Natural killer cell (primary cell): ENCODE results near the gene GOLGA8R. TPM values are rescaled to one million over a fixed set of nuclear protein-coding genes. Genes with fewer than 3 reads are reported as not detected.
"Not testable (repeated sequence)": the region's sequence is repeated elsewhere in the genome, so short reads cannot be mapped to it uniquely, and the experiment has no call there.

ENCODE experiments used
- ATAC-seq, 3 donors: fragments of 150-1000 bp in 2 of 3; fragments of 200-7000 bp in 1 of 3; cut with Tn5 transposase; 1 replicate in 1 of 3; 2 replicates in 2 of 3; pipeline ENCODE4 v1.10.0; 2021; ENCODE audit warnings: mild to moderate bottlenecking in 2 of 3, moderate library complexity in 2 of 3
- DNase-seq, 2 donors: peaks; one replicate each; pipeline versions ENCODE4 v3.0.0 to v3.0.0-alpha.2; 2013 to 2021; ENCODE audit warnings: mixed read lengths in 1 of 2
- H3K27ac ChIP-seq: one replicate; pipeline ENCODE4 v1.5.1; 2013; ENCODE audit warnings: mild to moderate bottlenecking, low read length
- H3K27me3 ChIP-seq: one replicate; pipeline ENCODE4 v1.6.1; 2013; ENCODE audit warnings: low read length; ENCODE audit not compliant: control insufficient read depth, insufficient read depth
- H3K36me3 ChIP-seq: one replicate; pipeline ENCODE4 v1.6.1; 2013; ENCODE audit warnings: low read length; ENCODE audit not compliant: control insufficient read depth, insufficient read depth
- H3K4me1 ChIP-seq: one replicate; pipeline ENCODE4 v1.6.1; 2013; ENCODE audit warnings: low read length; ENCODE audit not compliant: control insufficient read depth, insufficient read depth
- H3K4me3 ChIP-seq: one replicate; pipeline ENCODE4 v1.5.1; 2013; ENCODE audit warnings: low read length
- H3K9me3 ChIP-seq: one replicate; pipeline ENCODE4 v1.6.1; 2013; ENCODE audit warnings: low read length; ENCODE audit not compliant: control insufficient read depth, insufficient read depth
- H3K27ac Mint-ChIP-seq, 2 donors: one replicate each; pipeline ENCODE4 v1.8.0; 2022; ENCODE audit warnings: mild to moderate bottlenecking in 2 of 2, mixed read lengths in 2 of 2, moderate library complexity in 1 of 2
- H3K27me3 Mint-ChIP-seq, 2 donors: one replicate each; pipeline ENCODE4 v1.8.0; 2022; ENCODE audit warnings: low read depth in 2 of 2, mixed read lengths in 2 of 2
- H3K36me3 Mint-ChIP-seq: one replicate; pipeline ENCODE4 v1.8.0; 2022; ENCODE audit warnings: mixed read lengths
- H3K4me1 Mint-ChIP-seq, 2 donors: one replicate each; pipeline ENCODE4 v1.8.0; 2022; ENCODE audit warnings: mixed read lengths in 2 of 2
- H3K4me3 Mint-ChIP-seq: one replicate; pipeline ENCODE4 v1.8.0; 2022; ENCODE audit warnings: mild to moderate bottlenecking, moderate library complexity, mixed read lengths
- H3K9me3 Mint-ChIP-seq, 2 donors: one replicate each; pipeline ENCODE4 v1.8.0; 2022; ENCODE audit warnings: mixed read lengths in 2 of 2
- WGBS: methylation state at CpG from one replicate; pipeline ENCODE4 v1.1.7; 2013; ENCODE audit warnings: missing lambda C conversion rate; ENCODE audit not compliant: insufficient coverage; 5-methylcytosine and 5-hydroxymethylcytosine counted together
- intact Hi-C: fragments of 100-400 bp; cut with micrococcal nuclease; formaldehyde crosslinking; loops from one replicate; pipeline ENCODE4 v1.14.2; 2022
- total RNA-seq, 4 donors: library from RNA; stranded (reverse); fragments of 120-200 nt in 1 of 4; gene quantifications; one replicate each; pipeline versions ENCODE4 v1.2.3 to v1.2.4, GENCODE V29; 2013 to 2022

Gene GOLGA8R, protein sequence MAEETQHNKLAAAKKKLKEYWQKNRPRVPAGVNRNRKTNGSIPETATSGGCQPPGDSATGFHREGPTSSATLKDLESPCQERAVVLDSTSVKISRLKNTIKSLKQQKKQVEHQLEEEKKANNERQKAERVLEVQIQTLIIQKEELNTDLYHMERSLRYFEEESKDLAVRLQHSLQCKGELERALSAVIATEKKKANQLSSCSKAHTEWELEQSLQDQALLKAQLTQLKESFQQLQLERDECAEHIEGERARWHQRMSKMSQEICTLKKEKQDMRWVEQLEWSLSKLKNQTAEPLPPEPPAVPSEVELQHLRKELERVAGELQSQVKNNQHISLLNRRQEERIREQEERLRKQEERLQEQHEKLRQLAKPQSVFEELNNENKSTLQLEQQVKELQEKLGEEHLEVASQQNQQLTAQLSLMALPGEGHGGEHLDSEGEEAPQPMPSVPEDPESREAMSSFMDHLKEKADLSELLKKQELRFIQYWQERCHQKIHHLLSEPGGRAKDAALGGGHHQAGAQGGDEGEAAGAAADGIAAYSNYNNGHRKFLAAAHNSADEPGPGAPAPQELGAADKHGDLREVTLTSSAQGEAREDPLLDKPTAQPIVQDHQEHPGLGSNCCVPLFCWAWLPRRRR
- 100 to 1,000 TPM in 1 of 3 donors, 10 to 100 TPM in 2; 40.0 to 126 (median 42.7) TPM for total RNA-seq
- 38.3 TPM for total RNA-seq (2013)

DNA sequence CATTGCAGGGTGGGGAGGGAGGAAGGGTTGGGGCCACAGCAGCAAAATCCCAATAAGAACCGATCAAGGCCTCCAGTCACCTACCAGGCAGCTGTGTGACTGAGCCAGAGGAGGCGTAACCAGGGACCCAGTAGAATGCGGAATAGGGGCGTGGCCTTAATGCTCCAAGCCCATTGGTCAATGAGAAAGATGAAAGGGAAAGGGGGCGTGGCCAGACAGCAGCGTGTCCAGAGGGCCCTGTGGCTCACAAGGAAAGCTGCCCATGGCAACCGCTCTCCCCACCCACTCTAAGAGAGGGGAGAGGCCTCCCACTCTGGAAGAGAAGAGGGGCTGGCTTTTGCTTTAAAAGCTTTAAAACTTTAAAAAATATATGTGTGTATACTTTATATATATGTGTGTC is at the start of gene GOLGA8R:
TSS of gene GOLGA8R (minus strand) at position 101 of the 400 bp plus-strand sequence. CDS start at position 3, 98 bp downstream.
- no CpG with 5 or more reads among the region's 7 CpGs for WGBS
- H3K9me3 Mint-ChIP-seq: not testable (repeated sequence)

GRCh38 chr15:30463849-30464248 is 49.8 kb upstream of the GOLGA8R start:
- ATAC-seq, H3K27me3 ChIP-seq, H3K27ac Mint-ChIP-seq, H3K9me3 ChIP-seq, H3K4me3 Mint-ChIP-seq, H3K27me3 Mint-ChIP-seq, H3K4me1 ChIP-seq, H3K4me3 ChIP-seq, DNase-seq, intact Hi-C loops, H3K36me3 ChIP-seq, H3K36me3 Mint-ChIP-seq, H3K9me3 Mint-ChIP-seq, H3K4me1 Mint-ChIP-seq, H3K27ac ChIP-seq: not testable (repeated sequence)
- WGBS: no CpG with 5 or more reads among the region's 1 CpG

More for the DNA sequence above, at the start of gene GOLGA8R:
- H3K4me1 ChIP-seq, intact Hi-C loops, H3K4me3 Mint-ChIP-seq, H3K4me1 Mint-ChIP-seq, H3K36me3 ChIP-seq, H3K36me3 Mint-ChIP-seq, H3K27ac ChIP-seq, H3K4me3 ChIP-seq, H3K9me3 ChIP-seq, H3K27me3 Mint-ChIP-seq, DNase-seq, H3K27me3 ChIP-seq, H3K27ac Mint-ChIP-seq, ATAC-seq: not testable (repeated sequence)

- H3K9me3 Mint-ChIP-seq, H3K27ac ChIP-seq, H3K4me3 ChIP-seq, DNase-seq, H3K9me3 ChIP-seq, intact Hi-C loops, H3K27me3 Mint-ChIP-seq, H3K36me3 Mint-ChIP-seq, H3K27ac Mint-ChIP-seq, H3K36me3 ChIP-seq, H3K27me3 ChIP-seq, H3K4me1 Mint-ChIP-seq, H3K4me3 Mint-ChIP-seq, H3K4me1 ChIP-seq, ATAC-seq: not testable (repeated sequence)
- WGBS: no CpG with 5 or more reads among the region's 9 CpGs
Observed at GRCh38 chr15:30462176-30462575, 48.1 kb upstream of the GOLGA8R start.

DNA sequence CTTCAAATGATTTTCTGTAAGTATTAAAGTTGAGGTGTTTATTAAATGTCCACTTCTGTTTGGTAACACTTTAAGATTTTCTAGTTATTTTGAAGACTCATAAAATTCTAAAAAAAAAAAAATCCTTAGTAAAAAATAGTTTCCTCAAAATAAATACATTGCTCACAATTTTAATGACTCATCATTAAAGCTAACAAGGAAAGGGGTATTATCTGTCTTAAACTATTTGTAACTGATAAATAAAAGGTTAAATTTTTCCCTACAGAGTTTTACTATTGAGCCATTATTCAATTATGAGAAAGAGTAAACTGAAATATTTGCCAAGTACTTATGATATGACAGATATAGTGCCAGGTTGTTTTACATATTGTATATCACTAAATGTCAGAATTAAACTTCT is 38.6 kb upstream of the GOLGA8R start:
- H3K27ac ChIP-seq, H3K9me3 ChIP-seq, H3K27me3 Mint-ChIP-seq, H3K4me1 ChIP-seq, H3K27ac Mint-ChIP-seq, H3K36me3 ChIP-seq, ATAC-seq, H3K4me3 Mint-ChIP-seq, H3K36me3 Mint-ChIP-seq, H3K4me1 Mint-ChIP-seq, intact Hi-C loops, H3K4me3 ChIP-seq, H3K9me3 Mint-ChIP-seq, H3K27me3 ChIP-seq, DNase-seq: not testable (repeated sequence)

GRCh38 chr15:30438348-30438747 is 24.3 kb upstream of the GOLGA8R start:
- no CpG with 5 or more reads among the region's 3 CpGs for WGBS
- H3K36me3 ChIP-seq, H3K4me1 ChIP-seq, H3K27me3 ChIP-seq, H3K27ac Mint-ChIP-seq, H3K9me3 ChIP-seq, H3K27ac ChIP-seq, H3K9me3 Mint-ChIP-seq, H3K4me1 Mint-ChIP-seq, ATAC-seq, H3K4me3 ChIP-seq, DNase-seq, H3K36me3 Mint-ChIP-seq, H3K27me3 Mint-ChIP-seq, intact Hi-C loops, H3K4me3 Mint-ChIP-seq: not testable (repeated sequence)

DNA sequence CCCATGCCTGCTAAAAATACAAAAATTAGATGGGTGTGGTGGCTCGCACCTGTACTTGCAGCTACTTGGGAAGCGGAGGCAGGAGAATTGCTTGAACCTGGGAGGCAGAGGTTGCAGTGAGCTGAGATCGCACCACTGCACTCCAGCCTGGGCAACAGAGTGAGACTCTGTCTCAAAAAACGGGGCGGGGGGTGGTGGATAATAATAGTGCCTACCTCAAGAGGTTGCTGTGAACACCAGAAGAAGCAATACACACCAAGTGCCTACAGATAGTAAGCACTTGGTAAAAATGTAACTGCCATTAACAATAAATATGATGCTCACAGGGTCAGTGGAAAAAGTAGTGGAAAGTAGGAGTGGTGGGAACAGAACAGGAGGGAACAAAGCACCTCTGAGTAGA is 21.8 kb upstream of the GOLGA8R start:
- H3K36me3 ChIP-seq: not testable (repeated sequence)

DNA sequence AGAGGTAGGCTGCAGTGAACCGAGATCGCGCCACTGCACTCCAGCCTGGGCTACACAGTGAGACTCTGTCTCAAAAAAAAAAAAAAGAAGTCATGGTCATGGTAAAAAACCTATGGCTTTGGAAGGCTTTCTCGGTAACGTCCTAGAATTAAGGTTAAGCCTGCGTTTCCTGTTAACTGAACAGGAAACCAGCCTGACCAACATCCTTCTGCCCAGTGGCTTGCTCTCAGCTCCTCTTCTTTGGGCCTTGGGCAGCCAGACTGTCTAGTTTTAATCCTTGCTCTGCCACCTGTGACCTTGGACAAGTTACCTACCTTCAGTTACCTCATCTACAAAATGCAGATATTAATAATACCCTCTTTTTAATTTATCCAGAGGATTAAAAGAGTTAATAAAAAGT is 6.7 kb upstream of the GOLGA8R start:
- H3K36me3 Mint-ChIP-seq, H3K4me3 ChIP-seq, H3K27me3 Mint-ChIP-seq, H3K9me3 ChIP-seq, intact Hi-C loops, H3K27me3 ChIP-seq, H3K27ac Mint-ChIP-seq, DNase-seq, H3K4me1 Mint-ChIP-seq, H3K9me3 Mint-ChIP-seq, ATAC-seq, H3K4me1 ChIP-seq, H3K36me3 ChIP-seq: not testable (repeated sequence)
- peak overlapping the region; percentile 35 for H3K27ac ChIP-seq
- H3K4me3 Mint-ChIP-seq: peak overlapping the region; percentile 28
- WGBS: 16% methylated on average over 4 of the region's 6 CpGs

More for the DNA sequence above, 21.8 kb upstream of the GOLGA8R start:
- H3K4me3 ChIP-seq, H3K27ac Mint-ChIP-seq, H3K27me3 ChIP-seq, H3K4me1 ChIP-seq, H3K9me3 ChIP-seq, H3K36me3 Mint-ChIP-seq, ATAC-seq, intact Hi-C loops, H3K4me1 Mint-ChIP-seq, H3K9me3 Mint-ChIP-seq, H3K27me3 Mint-ChIP-seq, DNase-seq, H3K4me3 Mint-ChIP-seq, H3K27ac ChIP-seq: not testable (repeated sequence)
- 93% methylated on average over 3 of the region's 5 CpGs for WGBS

DNA sequence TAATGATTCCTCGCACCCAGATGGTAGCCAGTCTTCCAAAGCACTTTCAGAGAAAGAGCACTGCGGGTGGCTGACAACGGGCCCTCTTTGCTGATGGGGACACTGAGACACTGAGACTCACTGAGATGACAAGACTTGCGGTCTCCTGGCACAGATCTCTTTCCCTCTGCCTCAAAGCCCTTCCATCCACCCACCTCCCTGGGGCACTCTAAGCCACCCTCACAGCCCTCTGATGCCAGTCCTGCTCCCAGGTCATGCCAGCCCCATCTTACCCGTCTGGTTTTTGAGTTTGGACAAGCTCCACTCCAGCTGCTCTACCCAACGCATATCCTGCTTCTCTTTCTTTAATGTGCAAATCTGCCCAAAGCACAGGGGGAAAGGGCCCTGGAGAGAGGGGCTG is 6.4 kb downstream of the GOLGA8R start:
- H3K9me3 Mint-ChIP-seq, ATAC-seq, H3K27me3 ChIP-seq, H3K27ac ChIP-seq, H3K27me3 Mint-ChIP-seq, H3K9me3 ChIP-seq, H3K4me1 ChIP-seq, intact Hi-C loops, H3K4me3 Mint-ChIP-seq, H3K27ac Mint-ChIP-seq, H3K36me3 Mint-ChIP-seq, H3K4me1 Mint-ChIP-seq, DNase-seq, H3K36me3 ChIP-seq, H3K4me3 ChIP-seq: not testable (repeated sequence)
- WGBS: 89% methylated on average over 5 of the region's 6 CpGs
